ENCODE results near the gene IL17C.

GRCh38 chr16:88608076-88608475 lies 30.3 kb upstream of the IL17C start:
- no peak for TF ChIP-seq CTCF (IDR thresholded peaks at IDR 0.05)
- TF ChIP-seq POLR2A (IDR thresholded peaks at IDR 0.05) = no peak
- TF ChIP-seq POLR2AphosphoS5 (IDR thresholded peaks at IDR 0.05) = no peak
